Measurements from ENCODE around the gene NDUFB10. TPM values are rescaled to one million over a fixed set of nuclear protein-coding genes. Genes with fewer than 3 reads are reported as not detected.
A peak's percentile ranks its signal among the peaks of the same experiment; 100 is the strongest.

NDUFB10 gene
- total RNA-seq, 2 donors from 2014 or later, result 219 to 272 TPM

GRCh38 chr16:1982013-1982433, 22.7 kb downstream of the NDUFB10 start:
- TF ChIP-seq CTCF (IDR thresholded peaks at IDR 0.05), result no peak
- Histone ChIP-seq H3K36me3 (peaks cover 14% of the 10 kb centered on the region), H3K9me3 (no peaks in the 10 kb centered on the region), H3K4me3 (no peak overlapping the region), H3K27me3 (peaks cover 8% of the 10 kb centered on the region), H3K9ac (ENCODE audit: low read depth in 2 of 2, low read length in 2 of 2) (peak overlapping the region in 1 of 2 donors; percentile 71), H3K27ac (peak overlapping the region; percentile 93), H3K4me1 (peaks cover 23% of the 10 kb centered on the region)
- DNase-seq, result peak; percentile 83
- intact Hi-C loops (cut with DNase I), result no loop called here

GRCh38 chr16:1982991-1983543, 23.7 kb downstream of the NDUFB10 start:
- Histone ChIP-seq H3K9ac (ENCODE audit: low read depth in 2 of 2, low read length in 2 of 2) (peak overlapping the region; percentile 70 to 71), H3K4me3 (peak overlapping the region; percentile 87), H3K27me3 (peaks cover 8% of the 10 kb centered on the region), H3K36me3 (peaks cover 8% of the 10 kb centered on the region), H3K27ac (peak overlapping the region; percentile 93), H3K9me3 (no peaks in the 10 kb centered on the region), H3K4me1 (peaks cover 23% of the 10 kb centered on the region)
- intact Hi-C loops (cut with DNase I), result no loop called here
- DNase-seq, result no peak
- TF ChIP-seq CTCF (IDR thresholded peaks at IDR 0.05), result no peak

GRCh38 chr16:1983544-1984346, 24.4 kb downstream of the NDUFB10 start, which contains the start of gene GFER:
GFER (plus strand) TSS chr16:1984193; CDS start chr16:1984219, 26 bp downstream.
- peaks cover 10% of the 10 kb centered on the region for H3K27me3 ChIP-seq

GRCh38 chr16:1984347-1985225, 25.2 kb downstream of the NDUFB10 start:
- peaks cover 26% of the 10 kb centered on the region for H3K4me1 ChIP-seq
- H3K27me3 ChIP-seq, result peaks cover 18% of the 10 kb centered on the region
- DNase-seq, result peak; percentile 65

More at GRCh38 chr16:1983544-1984346, 24.4 kb downstream of the NDUFB10 start, which contains the start of gene GFER:
- peak within 1 kb of the TSS; percentile 87 for H3K4me3 ChIP-seq
- no peaks in the 10 kb centered on the region for H3K9me3 ChIP-seq
- TF ChIP-seq CTCF (IDR thresholded peaks at IDR 0.05), result peak; percentile 31
- peaks cover 23% of the 10 kb centered on the region for H3K4me1 ChIP-seq
- H3K27ac ChIP-seq, result peak within 1 kb of the TSS; percentile 93
- H3K36me3 ChIP-seq, result peaks cover 5% of the 10 kb centered on the region
- intact Hi-C loops (cut with DNase I), result no loop called here
- H3K9ac ChIP-seq (ENCODE audit: low read depth in 2 of 2, low read length in 2 of 2), result peak within 1 kb of the TSS; percentile 70 to 71
- DNase-seq, result peak; percentile 92

More at GRCh38 chr16:1984347-1985225, 25.2 kb downstream of the NDUFB10 start:
- Histone ChIP-seq H3K9me3 (no peaks in the 10 kb centered on the region), H3K36me3 (peaks cover 5% of the 10 kb centered on the region), H3K9ac (ENCODE audit: low read depth in 2 of 2, low read length in 2 of 2) (peak overlapping the region; percentile 63 to 70), H3K27ac (peak overlapping the region; percentile 93), H3K4me3 (peak overlapping the region; percentile 87)
- intact Hi-C loops (cut with DNase I), result no loop called here
- TF ChIP-seq CTCF (IDR thresholded peaks at IDR 0.05), result no peak

Measured in colonic mucosa (tissue), 4 donors.